ENCODE results near the gene NFATC3.

- TF ChIP-seq POLR2AphosphoS5 (IDR thresholded peaks at IDR 0.05; ENCODE audit: low read depth, low read length) (no peak), POLR2A (IDR thresholded peaks at IDR 0.05; ENCODE audit: low read depth, low read length) (no peak)
Observed at GRCh38 chr16:68188170-68188569, 103.0 kb downstream of the NFATC3 start.
